Mesendoderm (in vitro differentiated cells): ENCODE measurements around the gene AOPEP.

Experiments
- DNase-seq: peaks from one replicate; pipeline ENCODE4 v3.0.0; 2013
- H2AK5ac ChIP-seq: 2 replicates; pipeline ENCODE4 v1.6.1; 2013; ENCODE audit warnings: low read length, inconsistent platforms
- H2BK120ac ChIP-seq: 2 replicates; pipeline ENCODE4 v1.6.1; 2013; ENCODE audit warnings: low read depth, mild to moderate bottlenecking, low read length, moderate library complexity, mixed read lengths
- H2BK15ac ChIP-seq: replicated peaks from 2 replicates; pipeline ENCODE4 v1.6.1; 2013; ENCODE audit warnings: low read depth, mild to moderate bottlenecking, moderate library complexity
- H2BK5ac ChIP-seq: 2 replicates; pipeline ENCODE4 v1.6.1; 2013; ENCODE audit warnings: low read length, inconsistent platforms
- H3K18ac ChIP-seq: 2 replicates; pipeline ENCODE4 v1.6.1; 2013; ENCODE audit warnings: mild to moderate bottlenecking, low read length, mixed read lengths
- H3K23ac ChIP-seq: one replicate; pipeline ENCODE4 v1.6.1; 2013; ENCODE audit warnings: low read length
- H3K27ac ChIP-seq: 2 replicates; pipeline ENCODE4 v1.5.1; 2013; ENCODE audit warnings: low read depth, mild to moderate bottlenecking, inconsistent platforms, low read length, moderate library complexity
- H3K27me3 ChIP-seq: 2 replicates; pipeline ENCODE4 v1.6.1; 2013; ENCODE audit warnings: low read length, control low read depth, mild to moderate bottlenecking, inconsistent platforms; ENCODE audit not compliant: insufficient read depth, poor library complexity
- H3K36me3 ChIP-seq: 2 replicates; pipeline ENCODE4 v1.6.1; 2013; ENCODE audit warnings: low read length, inconsistent platforms; ENCODE audit not compliant: control insufficient read depth, insufficient read depth
- H3K4ac ChIP-seq: one replicate; pipeline ENCODE4 v1.6.1; 2013; ENCODE audit warnings: low read depth, mild to moderate bottlenecking, low read length, moderate library complexity
- H3K4me1 ChIP-seq: 2 replicates; pipeline ENCODE4 v1.6.1; 2013; ENCODE audit warnings: low read depth, low read length, inconsistent platforms; ENCODE audit not compliant: control insufficient read depth
- H3K4me2 ChIP-seq: 2 replicates; pipeline ENCODE4 v1.6.1; 2013; ENCODE audit warnings: low read length
- H3K4me3 ChIP-seq: 2 replicates; pipeline ENCODE4 v1.5.1; 2013; ENCODE audit warnings: mild to moderate bottlenecking, low read length
- H3K56ac ChIP-seq: one replicate; pipeline ENCODE4 v1.6.1; 2013; ENCODE audit warnings: low read length
- H3K79me1 ChIP-seq: 2 replicates; pipeline ENCODE4 v1.6.1; 2013; ENCODE audit warnings: low read length, inconsistent platforms
- H3K79me2 ChIP-seq: 2 replicates; pipeline ENCODE4 v1.6.1; 2013; ENCODE audit warnings: mild to moderate bottlenecking, low read length; ENCODE audit not compliant: control insufficient read depth, insufficient read depth
- H3K9ac ChIP-seq: 2 replicates; pipeline ENCODE4 v1.6.1; 2013; ENCODE audit warnings: low read length, inconsistent platforms
- H4K5ac ChIP-seq: one replicate; pipeline ENCODE4 v1.6.1; 2013; ENCODE audit warnings: low read length
- H4K8ac ChIP-seq: one replicate; pipeline ENCODE4 v1.6.1; 2013; ENCODE audit warnings: low read depth, mild to moderate bottlenecking, control low read depth, low read length, moderate library complexity
- WGBS: extraction: QIAGEN DNeasy Blood & Tissue Kit; methylation state at CpG from one replicate; pipeline ENCODE4 v1.1.7; 2013; ENCODE audit warnings: low lambda C conversion rate, missing lambda C conversion rate; ENCODE audit not compliant: insufficient coverage; ENCODE audit errors: extremely low coverage; 5-methylcytosine and 5-hydroxymethylcytosine counted together

AOPEP gene

DNA sequence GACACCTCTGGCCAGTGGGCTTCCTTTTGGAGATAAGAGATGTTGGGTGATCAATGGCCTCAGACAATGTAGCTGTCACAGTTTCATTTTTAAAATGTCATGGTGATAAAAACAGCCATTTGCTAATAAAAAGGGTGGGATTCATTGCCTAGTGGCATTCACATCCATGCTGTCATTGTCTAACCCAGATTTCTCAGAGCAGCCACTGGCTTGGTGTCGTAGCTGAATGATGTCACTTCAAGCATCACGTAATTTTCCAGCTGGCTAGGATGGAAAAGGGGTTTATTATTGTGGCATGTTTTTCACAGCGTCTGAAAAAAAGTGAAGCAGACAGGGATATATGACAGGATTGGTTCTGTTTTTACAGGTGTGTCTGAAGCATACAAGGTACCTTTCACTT lies 184.7 kb downstream of the AOPEP start:
- H3K27ac ChIP-seq = no peak overlapping the region
- H2BK5ac ChIP-seq = no peak overlapping the region
- H3K56ac ChIP-seq = no peak overlapping the region
- H3K4me3 ChIP-seq = no peak overlapping the region
- H3K18ac ChIP-seq = peak overlapping the region; percentile 29
- peaks cover 47% of the 10 kb centered on the region for H3K4me1 ChIP-seq
- no peak overlapping the region for H3K4me2 ChIP-seq
- H4K5ac ChIP-seq = peak overlapping the region; percentile 36
- H4K8ac ChIP-seq = no peak overlapping the region
- WGBS = no CpG with 5 or more reads among the region's 3 CpGs
- H2BK120ac ChIP-seq = no peak overlapping the region
- no peak for DNase-seq
- H2AK5ac ChIP-seq = peak overlapping the region; percentile 84
- no peak overlapping the region for H3K4ac ChIP-seq
- H3K23ac ChIP-seq = no peak overlapping the region
- no peaks in the 10 kb centered on the region for H3K79me1 ChIP-seq
- no peak overlapping the region for H2BK15ac ChIP-seq
- no peak overlapping the region for H3K9ac ChIP-seq
- no peaks in the 10 kb centered on the region for H3K27me3 ChIP-seq
- no peaks in the 10 kb centered on the region for H3K79me2 ChIP-seq
- H3K36me3 ChIP-seq = no peaks in the 10 kb centered on the region

DNA sequence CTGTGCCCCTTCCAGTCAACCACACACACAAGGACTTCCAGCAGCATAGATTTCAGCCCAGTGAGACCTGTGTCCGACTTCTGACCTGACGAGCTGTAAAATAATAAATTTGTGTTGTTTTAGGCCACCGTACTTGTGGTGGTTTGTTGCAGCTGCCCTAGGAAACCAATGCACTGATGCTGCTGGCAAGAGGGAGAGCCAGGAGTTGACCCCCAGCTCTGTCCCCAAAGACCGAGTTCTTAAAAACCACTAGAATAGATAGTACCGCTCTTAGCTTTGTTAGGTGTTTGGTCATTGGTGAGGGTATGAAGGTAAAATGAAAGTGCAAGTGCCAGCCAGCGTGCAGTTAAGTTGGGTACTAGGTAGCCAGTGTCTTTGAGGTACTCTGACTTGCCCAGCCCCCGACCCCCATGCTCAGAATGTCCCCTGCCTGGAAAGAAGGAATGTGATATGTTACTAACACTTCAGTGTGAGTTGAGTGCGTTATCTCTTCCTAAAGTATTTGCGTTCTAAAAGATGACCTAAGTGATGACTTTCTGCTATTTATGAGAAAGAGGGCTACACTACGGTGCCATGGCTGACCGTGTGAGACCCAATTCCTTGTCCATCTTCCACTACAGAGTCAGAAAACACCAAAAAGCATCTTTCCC lies 185.6 kb downstream of the AOPEP start:
- Histone ChIP-seq H3K27ac (no peak overlapping the region), H2BK15ac (peak overlapping the region; percentile 21), H3K18ac (no peak overlapping the region), H2BK120ac (peak overlapping the region; percentile 47), H3K56ac (no peak overlapping the region), H4K5ac (no peak overlapping the region), H3K23ac (peak overlapping the region; percentile 52), H2AK5ac (peak overlapping the region; percentile 44), H3K4me1 (peaks cover 49% of the 10 kb centered on the region), H3K4ac (peak overlapping the region; percentile 56), H3K79me2 (no peaks in the 10 kb centered on the region), H4K8ac (no peak overlapping the region), H3K79me1 (no peaks in the 10 kb centered on the region), H3K4me3 (no peak overlapping the region), H2BK5ac (peak overlapping the region; percentile 27), H3K9ac (no peak overlapping the region), H3K27me3 (no peaks in the 10 kb centered on the region), H3K4me2 (no peak overlapping the region), H3K36me3 (no peaks in the 10 kb centered on the region)
- DNase-seq = peak; percentile 85
- no CpG with 5 or more reads among the region's 11 CpGs for WGBS

DNA sequence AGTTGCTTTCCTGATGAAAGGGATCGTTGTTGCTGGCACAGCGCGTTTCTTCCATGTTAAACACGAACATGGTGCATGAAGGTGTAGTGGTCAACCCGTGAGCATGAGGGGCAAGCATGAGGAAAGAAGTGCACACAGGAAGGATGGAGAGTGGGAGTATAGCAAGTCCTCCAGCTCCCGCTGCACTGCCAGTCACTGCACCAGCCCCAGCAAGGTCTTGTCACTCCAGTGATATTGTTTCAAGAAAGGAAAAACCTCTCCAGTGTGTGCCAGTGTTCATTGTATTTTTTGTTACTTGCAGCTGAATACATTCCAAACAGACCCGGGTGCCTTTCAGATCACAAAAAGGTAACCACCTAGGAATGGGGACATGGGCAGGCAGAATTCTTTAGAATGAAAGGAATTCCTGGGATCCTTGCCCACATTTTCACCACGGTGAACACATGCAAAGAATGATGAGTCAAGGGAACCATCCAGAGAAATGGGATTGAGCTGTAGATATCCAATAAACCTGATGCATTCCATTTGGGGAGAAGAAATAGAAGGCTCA lies 186.3 kb downstream of the AOPEP start:
- H3K4me3 ChIP-seq = no peak overlapping the region
- no peak overlapping the region for H4K5ac ChIP-seq
- no peak overlapping the region for H3K18ac ChIP-seq
- peak; percentile 82 for DNase-seq
- H2BK5ac ChIP-seq = peak overlapping the region; percentile 64
- H2AK5ac ChIP-seq = peak overlapping the region; percentile 91
- H2BK120ac ChIP-seq = no peak overlapping the region
- H3K23ac ChIP-seq = no peak overlapping the region
- H3K4me2 ChIP-seq = no peak overlapping the region
- no peaks in the 10 kb centered on the region for H3K27me3 ChIP-seq
- H3K4me1 ChIP-seq = peaks cover 47% of the 10 kb centered on the region
- H3K4ac ChIP-seq = no peak overlapping the region
- no peaks in the 10 kb centered on the region for H3K36me3 ChIP-seq
- H4K8ac ChIP-seq = no peak overlapping the region
- H3K79me1 ChIP-seq = no peaks in the 10 kb centered on the region
- H3K56ac ChIP-seq = peak overlapping the region; percentile 65
- no peak overlapping the region for H3K27ac ChIP-seq
- WGBS = no CpG with 5 or more reads among the region's 8 CpGs
- no peak overlapping the region for H3K9ac ChIP-seq
- no peak overlapping the region for H2BK15ac ChIP-seq
- no peaks in the 10 kb centered on the region for H3K79me2 ChIP-seq

DNA sequence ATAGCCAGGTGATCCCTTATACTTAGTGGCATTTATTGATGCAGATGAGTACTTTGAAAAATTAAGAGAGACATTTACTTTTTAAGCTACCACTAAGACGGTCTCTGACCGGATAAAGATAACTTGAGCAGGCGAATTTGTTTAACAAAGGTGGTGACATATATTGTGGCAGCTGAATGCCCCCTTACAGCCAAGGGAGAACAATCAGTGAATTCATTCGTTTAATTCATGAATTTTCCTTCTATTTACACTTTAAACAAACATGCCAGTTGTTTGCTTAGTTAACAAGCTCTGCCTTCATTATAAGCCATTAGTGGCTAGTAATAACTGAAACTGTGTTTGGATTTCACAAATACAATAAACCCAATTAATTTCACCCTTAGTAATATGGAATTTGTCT lies 187.1 kb downstream of the AOPEP start:
- Histone ChIP-seq H2BK15ac (no peak overlapping the region), H2BK5ac (no peak overlapping the region), H2AK5ac (no peak overlapping the region), H3K4me1 (peaks cover 43% of the 10 kb centered on the region), H4K8ac (no peak overlapping the region), H3K18ac (no peak overlapping the region), H3K36me3 (no peaks in the 10 kb centered on the region), H4K5ac (no peak overlapping the region), H2BK120ac (no peak overlapping the region), H3K27me3 (no peaks in the 10 kb centered on the region), H3K9ac (no peak overlapping the region), H3K4me2 (no peak overlapping the region), H3K79me1 (no peaks in the 10 kb centered on the region), H3K23ac (no peak overlapping the region), H3K56ac (no peak overlapping the region), H3K4ac (no peak overlapping the region), H3K27ac (no peak overlapping the region), H3K4me3 (no peak overlapping the region), H3K79me2 (no peaks in the 10 kb centered on the region)
- no CpG with 5 or more reads among the region's 4 CpGs for WGBS
- no peak for DNase-seq

DNA sequence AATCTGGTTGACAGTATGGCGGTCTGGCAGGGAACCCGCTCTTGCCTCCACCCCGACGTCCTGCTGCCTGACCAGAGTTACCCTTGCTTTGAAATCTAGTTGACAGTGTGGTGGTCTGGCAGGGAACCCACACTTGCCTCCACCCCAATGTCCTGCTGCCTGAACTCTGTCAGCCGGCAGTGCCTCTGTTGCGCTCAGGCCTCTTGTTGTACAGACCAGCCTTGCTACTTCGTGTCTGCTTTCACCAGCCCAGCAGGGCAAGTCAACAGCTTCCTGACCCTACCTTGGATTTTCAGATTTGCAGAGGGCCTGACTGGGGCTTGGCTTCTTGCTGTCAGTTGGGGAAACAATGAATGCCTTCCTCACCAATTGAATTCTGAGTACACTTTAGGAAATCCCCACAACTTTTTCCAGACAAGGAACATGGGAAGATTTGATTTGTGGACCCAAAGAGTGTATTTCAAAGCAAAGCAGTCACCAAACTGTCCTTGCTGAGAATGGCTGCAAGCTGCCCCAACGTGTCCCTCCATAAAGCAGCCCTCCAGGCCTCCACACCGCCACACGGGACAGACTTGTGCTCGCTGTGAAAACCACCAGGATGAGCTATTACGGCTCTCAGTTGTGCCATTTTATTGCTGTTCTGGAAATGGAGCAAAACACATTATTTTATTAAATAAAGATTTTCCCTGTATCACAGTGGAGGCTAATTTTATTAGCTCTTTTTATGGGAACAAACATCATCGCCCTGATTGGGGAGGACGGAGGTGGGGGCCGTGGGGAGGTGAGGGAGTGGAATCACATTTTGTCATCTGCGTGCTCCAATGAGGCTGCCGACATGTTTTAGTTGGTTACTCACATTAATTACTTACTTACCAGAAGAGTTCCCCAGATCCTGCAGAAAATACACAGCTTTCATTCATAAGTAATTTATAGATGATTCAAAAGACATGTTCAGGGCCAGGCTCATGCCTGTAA lies 189.3 kb downstream of the AOPEP start:
- Histone ChIP-seq H3K27ac (no peak overlapping the region), H3K79me1 (no peaks in the 10 kb centered on the region), H3K4me1 (peaks cover 37% of the 10 kb centered on the region), H3K18ac (no peak overlapping the region), H3K56ac (peak overlapping the region; percentile 49), H2AK5ac (peak overlapping the region; percentile 31), H3K23ac (no peak overlapping the region), H4K8ac (no peak overlapping the region), H3K4me2 (no peak overlapping the region), H3K27me3 (no peaks in the 10 kb centered on the region), H2BK5ac (peak overlapping the region; percentile 16), H3K4ac (peak overlapping the region; percentile 62), H2BK120ac (no peak overlapping the region), H4K5ac (no peak overlapping the region), H3K4me3 (no peak overlapping the region), H3K79me2 (no peaks in the 10 kb centered on the region), H3K36me3 (no peaks in the 10 kb centered on the region), H3K9ac (no peak overlapping the region), H2BK15ac (no peak overlapping the region)
- no peak for DNase-seq
- no CpG with 5 or more reads among the region's 17 CpGs for WGBS
